Endodermal cell (in vitro differentiated cells): ENCODE data around the gene GJA3. TPM values are rescaled to one million over a fixed set of nuclear protein-coding genes. Genes with fewer than 3 reads are reported as not detected.

Experiments
- DNase-seq: peaks from one replicate; pipeline ENCODE4 v3.0.0-alpha.2; 2017
- H3K27ac ChIP-seq: 2 replicates; pipeline ENCODE4 v1.5.1; 2013; ENCODE audit warnings: mild to moderate bottlenecking, low read depth, low read length, moderate library complexity
- H3K27me3 ChIP-seq: 2 replicates; pipeline ENCODE4 v1.6.1; 2013; ENCODE audit warnings: mild to moderate bottlenecking, low read length, moderate library complexity; ENCODE audit not compliant: insufficient read depth, control insufficient read depth, poor library complexity, severe bottlenecking
- H3K36me3 ChIP-seq: 2 replicates; pipeline ENCODE4 v1.7.0; 2013; ENCODE audit warnings: mild to moderate bottlenecking, low read length, moderate library complexity; ENCODE audit not compliant: control insufficient read depth, insufficient read depth
- H3K4me1 ChIP-seq: one replicate; pipeline ENCODE4 v1.7.0; 2013; ENCODE audit warnings: low read length; ENCODE audit not compliant: control insufficient read depth, insufficient read depth
- H3K4me3 ChIP-seq: 2 replicates; pipeline ENCODE4 v1.5.1; 2013; ENCODE audit warnings: mild to moderate bottlenecking, low read length, moderate library complexity
- H3K9ac ChIP-seq: 2 replicates; pipeline ENCODE4 v1.6.1; 2013; ENCODE audit warnings: mild to moderate bottlenecking, low read length, moderate library complexity; ENCODE audit not compliant: poor library complexity, severe bottlenecking; ENCODE audit errors: extremely low read depth
- H3K9me3 ChIP-seq: 2 replicates; pipeline ENCODE4 v1.6.1; 2013; ENCODE audit warnings: mild to moderate bottlenecking, low read length, moderate library complexity; ENCODE audit not compliant: control insufficient read depth
- H3K27ac Mint-ChIP-seq: 2 replicates; pipeline ENCODE4 v1.8.0; 2020; ENCODE audit warnings: mixed read lengths
- H3K27me3 Mint-ChIP-seq: 2 replicates; pipeline ENCODE4 v1.8.0; 2021; ENCODE audit warnings: mild to moderate bottlenecking, mixed read lengths; ENCODE audit not compliant: insufficient read depth
- H3K36me3 Mint-ChIP-seq: 2 replicates; pipeline ENCODE4 v1.8.0; 2020; ENCODE audit warnings: low read depth, mixed read lengths
- H3K4me1 Mint-ChIP-seq: 2 replicates; pipeline ENCODE4 v1.8.0; 2020; ENCODE audit warnings: mixed read lengths
- H3K4me3 Mint-ChIP-seq: 2 replicates; pipeline ENCODE4 v1.8.0; 2020; ENCODE audit warnings: mild to moderate bottlenecking, moderate library complexity, mixed read lengths
- H3K9me3 Mint-ChIP-seq: 2 replicates; pipeline ENCODE4 v1.8.0; 2020; ENCODE audit warnings: mild to moderate bottlenecking, mixed read lengths
- CTCF ChIP-seq: fragments of 200-600 bp; sonication (generic); conservative IDR thresholded peaks from 2 replicates; pipeline ENCODE4 v1.5.0; 2021; ENCODE audit warnings: antibody characterized with exemption, mild to moderate bottlenecking
- WGBS, 2 experiments: methylation state at CpG; one replicate each; pipeline versions ENCODE4 v1.1.5 to v1.1.7; 2013; ENCODE audit warnings: missing lambda C conversion rate in 2 of 2, mixed read lengths in 1 of 2; ENCODE audit not compliant: insufficient coverage in 1 of 2, insufficient read length in 1 of 2; 5-methylcytosine and 5-hydroxymethylcytosine counted together
- total RNA-seq, 2 donors: library from RNA; stranded (reverse); fragmentation: NEBNext Ultra II Directional in 1 of 2; extraction: Animal tissue kit (Norgen Biotek cat#: 25700) in 1 of 2; gene quantifications; 2 replicates in 1 of 2; 3 replicates in 1 of 2; pipeline ENCODE4 v1.2.1, GENCODE V29; 2021

The GJA3 gene
- total RNA-seq, 2 donors from 2014 or later = 0.07 to 0.09 TPM

GRCh38 chr13:20134732-20135131 is 26.1 kb downstream of the GJA3 start:
- no peaks in the 10 kb centered on the region for H3K36me3 Mint-ChIP-seq
- no peaks in the 10 kb centered on the region for H3K9me3 Mint-ChIP-seq
- no peaks in the 10 kb centered on the region for H3K4me1 ChIP-seq
- TF ChIP-seq CTCF = no peak
- H3K27ac ChIP-seq = no peak overlapping the region
- no peaks in the 10 kb centered on the region for H3K4me1 Mint-ChIP-seq
- peaks cover 35% of the 10 kb centered on the region for H3K27me3 Mint-ChIP-seq
- H3K4me3 Mint-ChIP-seq = no peak overlapping the region
- H3K9me3 ChIP-seq = no peaks in the 10 kb centered on the region
- 86 to 100% methylated on average over 1 to 8 of the region's 8 CpGs for WGBS, 2 experiments
- no peak overlapping the region for H3K27ac Mint-ChIP-seq
- no peaks in the 10 kb centered on the region for H3K36me3 ChIP-seq
- no peak overlapping the region for H3K9ac ChIP-seq
- H3K27me3 ChIP-seq = peaks cover 43% of the 10 kb centered on the region
- DNase-seq = peak; percentile 27
- H3K4me3 ChIP-seq = no peak overlapping the region

- Histone ChIP-seq H3K9ac (no peak overlapping the region), H3K4me3 (no peak overlapping the region), H3K4me1 (no peaks in the 10 kb centered on the region), H3K27me3 (peaks cover 43% of the 10 kb centered on the region), H3K36me3 (no peaks in the 10 kb centered on the region), H3K9me3 (no peaks in the 10 kb centered on the region), H3K27ac (no peak overlapping the region)
- no peak for TF ChIP-seq CTCF
- Mint-ChIP-seq H3K4me1 (no peaks in the 10 kb centered on the region), H3K27me3 (peaks cover 19% of the 10 kb centered on the region), H3K36me3 (no peaks in the 10 kb centered on the region), H3K27ac (no peak overlapping the region), H3K4me3 (no peak overlapping the region), H3K9me3 (no peaks in the 10 kb centered on the region)
- WGBS, 2 experiments = 91 to 94% methylated on average over 9 to 10 of the region's 10 CpGs
- peak; percentile 20 for DNase-seq
Measured at GRCh38 chr13:20132052-20132634, 28.7 kb downstream of the GJA3 start.

- Mint-ChIP-seq H3K27ac (no peak overlapping the region), H3K27me3 (peaks cover 10% of the 10 kb centered on the region), H3K4me3 (no peak overlapping the region), H3K4me1 (no peaks in the 10 kb centered on the region), H3K36me3 (no peaks in the 10 kb centered on the region), H3K9me3 (no peaks in the 10 kb centered on the region)
- Histone ChIP-seq H3K27ac (no peak overlapping the region), H3K9ac (no peak overlapping the region), H3K4me1 (no peaks in the 10 kb centered on the region), H3K4me3 (no peak overlapping the region), H3K27me3 (peaks cover 38% of the 10 kb centered on the region), H3K36me3 (no peaks in the 10 kb centered on the region), H3K9me3 (no peaks in the 10 kb centered on the region)
- 76 to 84% methylated on average over 7 to 11 of the region's 11 CpGs for WGBS, 2 experiments
- no peak for TF ChIP-seq CTCF
- DNase-seq = peak; percentile 36
Measured at GRCh38 chr13:20131057-20131832, 29.6 kb downstream of the GJA3 start.
